PFSK-1 (cell line): ENCODE measurements around the gene PEX10.

Experiments
- POLR2AphosphoS5 ChIP-seq: IDR thresholded peaks from 2 replicates; pipeline ENCODE4 v1.6.1; 2012; ENCODE audit warnings: low read depth, mild to moderate bottlenecking, control low read depth, low read length, moderate library complexity
- TF ChIP-seq, protein P1 (sequence below), 2 experiments: IDR thresholded peaks; 2 replicates each; pipeline versions ENCODE4 v1.6.1 to v1.8.0; 2011 to 2012; ENCODE audit warnings: low read depth in 2 of 2, low read length in 2 of 2, control low read depth in 1 of 2, inconsistent platforms in 1 of 2, mild to moderate bottlenecking in 1 of 2, moderate library complexity in 1 of 2; ENCODE audit not compliant: insufficient read depth in 1 of 2

- TF ChIP-seq POLR2AphosphoS5: no peak
- TF ChIP-seq, protein P1, sequence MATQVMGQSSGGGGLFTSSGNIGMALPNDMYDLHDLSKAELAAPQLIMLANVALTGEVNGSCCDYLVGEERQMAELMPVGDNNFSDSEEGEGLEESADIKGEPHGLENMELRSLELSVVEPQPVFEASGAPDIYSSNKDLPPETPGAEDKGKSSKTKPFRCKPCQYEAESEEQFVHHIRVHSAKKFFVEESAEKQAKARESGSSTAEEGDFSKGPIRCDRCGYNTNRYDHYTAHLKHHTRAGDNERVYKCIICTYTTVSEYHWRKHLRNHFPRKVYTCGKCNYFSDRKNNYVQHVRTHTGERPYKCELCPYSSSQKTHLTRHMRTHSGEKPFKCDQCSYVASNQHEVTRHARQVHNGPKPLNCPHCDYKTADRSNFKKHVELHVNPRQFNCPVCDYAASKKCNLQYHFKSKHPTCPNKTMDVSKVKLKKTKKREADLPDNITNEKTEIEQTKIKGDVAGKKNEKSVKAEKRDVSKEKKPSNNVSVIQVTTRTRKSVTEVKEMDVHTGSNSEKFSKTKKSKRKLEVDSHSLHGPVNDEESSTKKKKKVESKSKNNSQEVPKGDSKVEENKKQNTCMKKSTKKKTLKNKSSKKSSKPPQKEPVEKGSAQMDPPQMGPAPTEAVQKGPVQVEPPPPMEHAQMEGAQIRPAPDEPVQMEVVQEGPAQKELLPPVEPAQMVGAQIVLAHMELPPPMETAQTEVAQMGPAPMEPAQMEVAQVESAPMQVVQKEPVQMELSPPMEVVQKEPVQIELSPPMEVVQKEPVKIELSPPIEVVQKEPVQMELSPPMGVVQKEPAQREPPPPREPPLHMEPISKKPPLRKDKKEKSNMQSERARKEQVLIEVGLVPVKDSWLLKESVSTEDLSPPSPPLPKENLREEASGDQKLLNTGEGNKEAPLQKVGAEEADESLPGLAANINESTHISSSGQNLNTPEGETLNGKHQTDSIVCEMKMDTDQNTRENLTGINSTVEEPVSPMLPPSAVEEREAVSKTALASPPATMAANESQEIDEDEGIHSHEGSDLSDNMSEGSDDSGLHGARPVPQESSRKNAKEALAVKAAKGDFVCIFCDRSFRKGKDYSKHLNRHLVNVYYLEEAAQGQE (IDR thresholded peaks at IDR 0.05; ENCODE audit: insufficient read depth in 1 of 2, low read depth in 2 of 2, low read length in 2 of 2): no peak
Measured at GRCh38 chr1:2400950-2401649, 11.3 kb downstream of the PEX10 start.
